Body of pancreas (tissue), 4 donors: ENCODE results near the gene PCDHA7. TPM values are rescaled to one million over a fixed set of nuclear protein-coding genes. Genes with fewer than 3 reads are reported as not detected.
"Not testable (repeated sequence)": the region's sequence is repeated elsewhere in the genome, so short reads cannot be mapped to it uniquely, and the experiment has no call there.

Source experiments
- ATAC-seq: fragments of 150-250 bp; one replicate; pipeline ENCODE4 v1.9.1; 2016
- DNase-seq, 4 donors: peaks; one replicate each; pipeline ENCODE4 v3.0.0-alpha.2; 2019
- H3K27ac ChIP-seq, 4 donors: fragments of 200-600 bp; sonication (generic); 1 replicate in 3 of 4; 2 replicates in 1 of 4; pipeline versions ENCODE4 v1.5.1 to v1.6.1; 2016 to 2019; ENCODE audit warnings: mild to moderate bottlenecking in 1 of 4, mixed read lengths in 1 of 4, moderate library complexity in 1 of 4
- H3K27me3 ChIP-seq, 2 donors: fragments of 200-600 bp; sonication (generic); one replicate each; pipeline ENCODE4 v1.6.0; 2016; ENCODE audit warnings: mild to moderate bottlenecking in 1 of 2
- H3K36me3 ChIP-seq, 2 donors: fragments of 200-600 bp; sonication (generic); replicated peaks in 1 of 2; 2 replicates each; pipeline ENCODE4 v1.5.1; 2016; ENCODE audit warnings: low read depth in 2 of 2; ENCODE audit not compliant: insufficient read depth in 1 of 2
- H3K4me1 ChIP-seq: fragments of 200-600 bp; sonication (generic); one replicate; pipeline ENCODE4 v1.6.0; 2016
- H3K4me3 ChIP-seq, 2 donors: fragments of 200-600 bp; sonication (generic); 1 replicate in 1 of 2; 2 replicates in 1 of 2; pipeline ENCODE4 v1.5.1; 2016 to 2019
- H3K9me3 ChIP-seq, 3 donors: fragments of 200-600 bp; sonication (generic); 1 replicate in 2 of 3; 2 replicates in 1 of 3; pipeline ENCODE4 v1.5.1; 2016
- CTCF ChIP-seq, 7 experiments: fragments of 450-650 bp in 4 of 7; fragments of 200-600 bp in 3 of 7; sonication (generic) in 3 of 7; IDR thresholded peaks; one replicate each; pipeline ENCODE4 v1.5.1; 2016 to 2019; ENCODE audit warnings: antibody characterized with exemption in 7 of 7
- POLR2A ChIP-seq, 3 donors: fragments of 450-650 bp; IDR thresholded peaks; one replicate each; pipeline ENCODE4 v1.6.1; 2016; ENCODE audit warnings: antibody characterized with exemption in 3 of 3, mild to moderate bottlenecking in 2 of 3
- WGBS, 2 donors: methylation state at CpG; one replicate each; pipeline ENCODE4 v1.1.5; 2017; 5-methylcytosine and 5-hydroxymethylcytosine counted together
- intact Hi-C: fragments of 100-400 bp; cut with DNase I; formaldehyde crosslinking; loops from one replicate; pipeline ENCODE4 v1.15.1; 2023
- total RNA-seq, 2 donors: library from RNA; depleted of rRNA; stranded (reverse); fragments of >200 nt; gene quantifications; one replicate each; pipeline ENCODE4 v1.1.0, GENCODE V29; 2016

Gene PCDHA7
- total RNA-seq, 2 donors from 2014 or later: 1.3 to 3.3 TPM

- WGBS, 2 donors: 9 to 20% methylated on average over 14 to 16 of the region's 16 CpGs
- no peaks in the 10 kb centered on the region for H3K36me3 ChIP-seq
- peaks cover 0 to 39% (median 4%) of the 10 kb centered on the region in 3 donors for H3K9me3 ChIP-seq
- TF ChIP-seq CTCF (IDR thresholded peaks at IDR 0.05): peak in 5 of 7 experiments; percentile 8 to 35 (median 20)
- TF ChIP-seq POLR2A (IDR thresholded peaks at IDR 0.05): no peak
- no peaks in the 10 kb centered on the region for H3K27me3 ChIP-seq
- no peaks in the 10 kb centered on the region for H3K4me1 ChIP-seq
- H3K4me3 ChIP-seq: no peak overlapping the region
- ATAC-seq: no peak
- peak in 2 of 4 donors; percentile 22 to 46 for DNase-seq
- intact Hi-C loops: no loop called here
- peak overlapping the region in 1 of 4 donors; percentile 18 for H3K27ac ChIP-seq
Measured at GRCh38 chr5:140801494-140801841, 32.6 kb upstream of the PCDHA7 start.

- H3K4me1 ChIP-seq, intact Hi-C loops, H3K36me3 ChIP-seq, H3K27me3 ChIP-seq, H3K27ac ChIP-seq, H3K4me3 ChIP-seq, ATAC-seq, DNase-seq: not testable (repeated sequence)
- 34 to 53% methylated on average over 6 to 43 of the region's 45 CpGs for WGBS, 2 donors
- H3K9me3 ChIP-seq: peaks cover 0 to 37% (median 3%) of the 10 kb centered on the region in 3 donors
Measured at GRCh38 chr5:140802381-140802780, 31.7 kb upstream of the PCDHA7 start.

DNA sequence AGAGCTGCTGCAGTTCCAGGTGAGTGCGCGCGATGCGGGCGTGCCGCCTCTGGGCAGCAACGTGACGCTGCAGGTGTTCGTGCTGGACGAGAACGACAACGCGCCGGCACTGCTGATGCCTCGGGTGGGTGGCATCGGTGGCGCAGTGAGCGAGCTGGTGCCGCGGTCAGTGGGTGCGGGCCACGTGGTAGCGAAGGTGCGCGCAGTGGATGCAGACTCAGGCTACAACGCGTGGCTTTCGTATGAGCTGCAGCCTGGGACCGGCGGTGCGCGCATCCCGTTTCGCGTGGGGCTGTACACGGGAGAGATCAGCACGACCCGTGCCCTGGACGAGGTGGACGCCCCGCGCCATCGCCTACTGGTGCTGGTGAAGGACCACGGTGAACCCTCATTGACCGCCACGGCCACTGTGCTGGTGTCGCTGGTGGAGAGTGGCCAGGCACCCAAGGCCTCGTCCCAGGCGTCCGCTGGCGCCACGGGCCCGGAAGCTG is 31.2 kb upstream of the PCDHA7 start:
- DNase-seq: no peak
- TF ChIP-seq CTCF (IDR thresholded peaks at IDR 0.05) (no peak), POLR2A (IDR thresholded peaks at IDR 0.05) (no peak)

GRCh38 chr5:140806834-140807775 is 27.0 kb upstream of the PCDHA7 start, which contains the start of gene PCDHA4:
TSS of gene PCDHA4 (plus strand) at chr5:140807068.
- Histone ChIP-seq H3K9me3 (peaks cover 0 to 36% (median 3%) of the 10 kb centered on the region in 3 donors), H3K4me1 (no peaks in the 10 kb centered on the region), H3K4me3 (no peak within 1 kb of the TSS), H3K27ac (peak within 1 kb of the TSS in 3 of 4 donors; percentile 20 to 54 (median 21)), H3K36me3 (no peaks in the 10 kb centered on the region), H3K27me3 (no peaks in the 10 kb centered on the region)
- ATAC-seq (peak; percentile 64), DNase-seq (peak; percentile 40 to 67 (median 45))
- intact Hi-C loops: no loop called here
- WGBS, 2 donors: 14 to 15% methylated on average over 29 to 45 of the region's 47 CpGs
- peak in 6 of 7 experiments; percentile 16 to 59 (median 29) for TF ChIP-seq CTCF (IDR thresholded peaks at IDR 0.05)
- no peak for TF ChIP-seq POLR2A (IDR thresholded peaks at IDR 0.05)

More for the DNA sequence above, 31.2 kb upstream of the PCDHA7 start:
- no peak overlapping the region for H3K27ac ChIP-seq
- H3K4me1 ChIP-seq: no peaks in the 10 kb centered on the region
- no peak for ATAC-seq
- H3K36me3 ChIP-seq: no peaks in the 10 kb centered on the region
- 30 to 51% methylated on average over 12 to 53 of the region's 53 CpGs for WGBS, 2 donors
- no peak overlapping the region for H3K4me3 ChIP-seq
- peaks cover 0 to 41% (median 3%) of the 10 kb centered on the region in 3 donors for H3K9me3 ChIP-seq
- no peaks in the 10 kb centered on the region for H3K27me3 ChIP-seq
- intact Hi-C loops: no loop called here

DNA sequence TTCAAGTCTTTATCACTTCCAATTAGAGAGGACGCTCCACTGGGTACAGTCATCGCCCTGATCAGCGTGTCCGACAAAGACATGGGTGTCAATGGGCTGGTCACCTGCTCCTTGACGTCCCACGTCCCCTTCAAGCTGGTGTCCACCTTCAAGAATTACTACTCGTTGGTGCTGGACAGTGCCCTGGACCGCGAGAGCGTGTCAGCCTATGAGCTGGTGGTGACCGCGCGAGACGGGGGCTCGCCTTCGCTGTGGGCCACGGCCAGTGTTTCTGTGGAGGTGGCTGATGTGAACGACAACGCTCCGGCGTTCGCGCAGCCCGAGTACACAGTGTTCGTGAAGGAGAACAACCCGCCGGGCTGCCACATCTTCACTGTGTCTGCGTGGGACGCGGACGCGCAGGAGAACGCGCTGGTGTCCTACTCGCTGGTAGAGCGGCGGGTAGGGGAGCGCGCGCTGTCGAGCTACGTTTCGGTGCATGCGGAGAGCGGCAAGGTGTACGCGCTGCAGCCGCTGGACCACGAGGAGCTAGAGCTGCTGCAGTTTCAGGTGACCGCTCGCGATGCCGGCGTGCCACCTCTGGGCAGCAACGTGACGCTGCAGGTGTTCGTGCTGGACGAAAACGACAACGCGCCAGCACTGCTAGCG is 25.7 kb upstream of the PCDHA7 start:
- DNase-seq, H3K27me3 ChIP-seq, intact Hi-C loops, H3K4me3 ChIP-seq, H3K27ac ChIP-seq, ATAC-seq, H3K4me1 ChIP-seq, H3K36me3 ChIP-seq: not testable (repeated sequence)
- peaks cover 0 to 23% (median 0%) of the 10 kb centered on the region in 3 donors for H3K9me3 ChIP-seq
- 52 to 63% methylated on average over 49 to 61 of the region's 62 CpGs for WGBS, 2 donors
